Common myeloid progenitor, CD34-positive (primary cell): ENCODE measurements around the gene CAVIN1.
A peak's percentile ranks its signal among the peaks of the same experiment; 100 is the strongest.
"Not testable (repeated sequence)": the region's sequence is repeated elsewhere in the genome, so short reads cannot be mapped to it uniquely, and the experiment has no call there.

Source experiments
- CTCF ChIA-PET: fragments of 350-600 bp; sonication (Branson Sonifier 250); formaldehyde crosslinking; loops from one replicate; lab custom pipeline; 2021; ENCODE audit warnings: antibody characterized with exemption; lab: Charles Lee
- POLR2A ChIA-PET: fragments of 350-600 bp; sonication (Branson Sonifier 250); formaldehyde crosslinking; loops from one replicate; lab custom pipeline; 2021; ENCODE audit warnings: antibody characterized with exemption; lab: Charles Lee
- DNase-seq, 3 donors: peaks; one replicate each; pipeline versions ENCODE4 v3.0.0 to v3.0.0-alpha.2; 2013
- H3K27ac ChIP-seq, 2 experiments: 1 replicate in 1 of 2; 2 replicates in 1 of 2; pipeline ENCODE4 v1.7.0; 2013; ENCODE audit warnings: inconsistent platforms in 2 of 2, low read length in 2 of 2, mild to moderate bottlenecking in 2 of 2, low read depth in 1 of 2, moderate library complexity in 1 of 2; ENCODE audit not compliant: severe bottlenecking in 2 of 2, insufficient read depth in 1 of 2, poor library complexity in 1 of 2
- H3K27me3 ChIP-seq, 5 experiments: replicated peaks in 2 of 5; 1 replicate in 3 of 5; 2 replicates in 2 of 5; pipeline versions ENCODE4 v1.6.1 to v1.7.0; 2013; ENCODE audit warnings: low read length in 4 of 5, mild to moderate bottlenecking in 2 of 5, moderate library complexity in 2 of 5, inconsistent platforms in 1 of 5; ENCODE audit not compliant: insufficient read depth in 5 of 5, control insufficient read depth in 4 of 5
- H3K36me3 ChIP-seq, 4 experiments: 1 replicate in 2 of 4; 2 replicates in 2 of 4; pipeline versions ENCODE4 v1.6.1 to v1.7.0; 2013; ENCODE audit warnings: low read length in 3 of 4, control low read depth in 1 of 4, mild to moderate bottlenecking in 1 of 4; ENCODE audit not compliant: control insufficient read depth in 4 of 4, insufficient read depth in 4 of 4
- H3K4me1 ChIP-seq, 4 experiments: 1 replicate in 3 of 4; 2 replicates in 1 of 4; pipeline versions ENCODE4 v1.6.1 to v1.7.1; 2013; ENCODE audit warnings: low read length in 3 of 4, mild to moderate bottlenecking in 3 of 4, control low read depth in 1 of 4, inconsistent platforms in 1 of 4, moderate library complexity in 1 of 4; ENCODE audit not compliant: control insufficient read depth in 4 of 4, insufficient read depth in 4 of 4; ENCODE audit errors: control extremely low read depth in 1 of 4
- H3K4me3 ChIP-seq, 7 experiments: 1 replicate in 4 of 7; 2 replicates in 3 of 7; pipeline versions ENCODE4 v1.5.1 to v1.7.0; 2013; ENCODE audit warnings: mild to moderate bottlenecking in 7 of 7, low read length in 6 of 7, moderate library complexity in 6 of 7, inconsistent platforms in 2 of 7, low read depth in 2 of 7, control low read depth in 1 of 7; ENCODE audit not compliant: insufficient read depth in 4 of 7, control insufficient read depth in 1 of 7; ENCODE audit errors: extremely low read depth in 1 of 7
- H3K9me3 ChIP-seq, 5 experiments: 1 replicate in 4 of 5; 2 replicates in 1 of 5; pipeline versions ENCODE4 v1.6.1 to v1.7.1; 2013; ENCODE audit warnings: low read length in 4 of 5, mild to moderate bottlenecking in 2 of 5, inconsistent platforms in 1 of 5, low read depth in 1 of 5, moderate library complexity in 1 of 5; ENCODE audit not compliant: control insufficient read depth in 4 of 5, insufficient read depth in 2 of 5; ENCODE audit errors: control extremely low read depth in 1 of 5
- WGBS: methylation state at CpG from one replicate; pipeline ENCODE4 v1.1.5; 2013; ENCODE audit not compliant: insufficient coverage; 5-methylcytosine and 5-hydroxymethylcytosine counted together

CAVIN1 gene

GRCh38 chr17:42361781-42362186 is 61.3 kb downstream of the CAVIN1 start:
- POLR2A ChIA-PET, result interaction anchor here (0.9 kb wide), 1 partner anchor 17 kb away, joined by 4 read pairs; no protein-coding TSS in a partner anchor
- WGBS, result 79% methylated on average over 2 of the region's 2 CpGs

GRCh38 chr17:42360388-42360787 is 62.7 kb downstream of the CAVIN1 start:
- POLR2A ChIA-PET, H3K27ac ChIP-seq, H3K4me3 ChIP-seq, H3K9me3 ChIP-seq, DNase-seq, H3K27me3 ChIP-seq, CTCF ChIA-PET: not testable (repeated sequence)
- Histone ChIP-seq H3K4me1 (peaks cover 6 to 35% (median 19%) of the 10 kb centered on the region in 4 experiments), H3K36me3 (peaks cover 3 to 19% (median 4%) of the 10 kb centered on the region in 4 experiments)
- no CpG with 5 or more reads among the region's 2 CpGs for WGBS

More at GRCh38 chr17:42361781-42362186, 61.3 kb downstream of the CAVIN1 start:
- Histone ChIP-seq H3K4me3 (no peak overlapping the region), H3K9me3 (no peaks in the 10 kb centered on the region), H3K27me3 (no peaks in the 10 kb centered on the region), H3K36me3 (peaks cover 3 to 19% (median 4%) of the 10 kb centered on the region in 4 experiments), H3K27ac (no peak overlapping the region), H3K4me1 (peaks cover 6 to 37% (median 20%) of the 10 kb centered on the region in 4 experiments)
- peak in 1 of 3 donors; percentile 38 for DNase-seq
- CTCF ChIA-PET, result interaction anchor here (0.6 to 1.4 kb wide), 4 partner anchors 10 to 54 kb away, joined by 3 read pairs; no protein-coding TSS in a partner anchor

GRCh38 chr17:42359133-42359532 is 63.9 kb downstream of the CAVIN1 start:
- Histone ChIP-seq H3K27me3 (no peaks in the 10 kb centered on the region), H3K27ac (no peak overlapping the region), H3K4me3 (no peak overlapping the region), H3K9me3 (no peaks in the 10 kb centered on the region), H3K4me1 (peaks cover 6 to 31% (median 19%) of the 10 kb centered on the region in 4 experiments), H3K36me3 (peaks cover 3 to 13% (median 4%) of the 10 kb centered on the region in 4 experiments)
- ChIA-PET CTCF (interaction anchor here (1.0 to 1.4 kb wide), 3 partner anchors 9 to 46 kb away, joined by 3 to 5 read pairs (median 4); no protein-coding TSS in a partner anchor), POLR2A (no interaction called here)
- DNase-seq, result no peak
- 100% methylated on average over 3 of the region's 7 CpGs for WGBS

GRCh38 chr17:42358434-42358833 is 64.6 kb downstream of the CAVIN1 start:
- ChIA-PET POLR2A (no interaction called here), CTCF (interaction anchor here (0.9 to 1.4 kb wide), 8 partner anchors 10 to 169 kb away, joined by 3 to 5 read pairs (median 4); no protein-coding TSS in a partner anchor)
- Histone ChIP-seq H3K27me3 (no peaks in the 10 kb centered on the region), H3K4me1 (peaks cover 0 to 25% (median 15%) of the 10 kb centered on the region in 4 experiments), H3K9me3 (no peaks in the 10 kb centered on the region), H3K27ac (no peak overlapping the region), H3K4me3 (no peak overlapping the region), H3K36me3 (peaks cover 3 to 13% (median 4%) of the 10 kb centered on the region in 4 experiments)
- DNase-seq, result no peak
- 100% methylated on average over 1 of the region's 1 CpG for WGBS

- no peaks in the 10 kb centered on the region for H3K9me3 ChIP-seq
- CTCF ChIA-PET, result interaction anchor here (1.2 kb wide), 2 partner anchors 45 to 48 kb away, joined by 3 to 4 read pairs; no protein-coding TSS in a partner anchor
- DNase-seq, result no peak
- WGBS, result no CpG with 5 or more reads among the region's 3 CpGs
- peaks cover 0 to 11% (median 6%) of the 10 kb centered on the region in 4 experiments for H3K4me1 ChIP-seq
- no peak overlapping the region for H3K27ac ChIP-seq
- peaks cover 3 to 4% (median 4%) of the 10 kb centered on the region in 4 experiments for H3K36me3 ChIP-seq
- no peaks in the 10 kb centered on the region for H3K27me3 ChIP-seq
- H3K4me3 ChIP-seq, result no peak overlapping the region
- POLR2A ChIA-PET, result interaction anchor here (0.6 to 0.7 kb wide), 2 partner anchors 66 to 109 kb away, joined by 3 read pairs; no protein-coding TSS in a partner anchor
Observed at GRCh38 chr17:42354956-42355843, 67.9 kb downstream of the CAVIN1 start.
